GM19351 (cell line): ENCODE data around the gene MYL9.

Experiments used
- ATAC-seq: cut with Tn5 transposase; IDR thresholded peaks from one replicate; pipeline ENCODE4 v1.9.1; 2021; ENCODE audit warnings: mild to moderate bottlenecking, moderate library complexity; ENCODE audit not compliant: unreplicated experiment

Gene MYL9

DNA sequence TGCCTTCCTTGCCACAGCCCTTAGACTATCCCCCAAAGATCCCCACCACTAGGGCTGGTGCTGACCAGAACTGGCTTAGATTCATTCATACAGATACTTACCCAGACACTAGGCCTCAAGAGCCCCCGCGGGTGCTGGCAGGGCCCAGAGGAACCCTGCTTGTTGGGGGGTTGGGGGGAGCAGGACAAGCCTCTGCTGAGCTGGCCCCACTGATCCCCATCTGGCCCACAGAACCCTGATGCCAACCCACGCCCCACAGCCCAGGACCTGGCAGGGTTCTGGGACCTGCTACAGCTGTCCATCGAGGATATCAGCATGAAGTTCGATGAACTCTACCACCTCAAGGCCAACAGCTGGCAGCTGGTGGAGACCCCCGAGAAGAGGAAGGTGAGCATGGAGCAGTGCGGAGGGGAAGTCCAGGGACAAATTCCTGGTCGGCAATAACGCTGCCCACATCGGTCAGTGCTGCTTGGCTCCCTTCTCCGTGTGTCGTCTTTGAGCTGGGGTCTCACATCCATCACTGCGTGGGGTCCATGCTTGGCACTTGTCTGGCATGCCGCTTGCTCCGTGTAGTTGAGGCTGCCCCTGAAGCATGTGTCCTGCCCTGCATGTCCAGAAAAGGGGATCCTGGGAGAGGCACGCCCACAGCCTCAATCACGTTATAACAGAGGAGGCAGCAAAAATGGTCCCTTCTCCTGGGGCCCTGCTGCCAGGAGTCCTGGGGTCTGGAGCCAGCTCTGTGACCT lies 15.5 kb upstream of the MYL9 start:
- no peak for ATAC-seq

DNA sequence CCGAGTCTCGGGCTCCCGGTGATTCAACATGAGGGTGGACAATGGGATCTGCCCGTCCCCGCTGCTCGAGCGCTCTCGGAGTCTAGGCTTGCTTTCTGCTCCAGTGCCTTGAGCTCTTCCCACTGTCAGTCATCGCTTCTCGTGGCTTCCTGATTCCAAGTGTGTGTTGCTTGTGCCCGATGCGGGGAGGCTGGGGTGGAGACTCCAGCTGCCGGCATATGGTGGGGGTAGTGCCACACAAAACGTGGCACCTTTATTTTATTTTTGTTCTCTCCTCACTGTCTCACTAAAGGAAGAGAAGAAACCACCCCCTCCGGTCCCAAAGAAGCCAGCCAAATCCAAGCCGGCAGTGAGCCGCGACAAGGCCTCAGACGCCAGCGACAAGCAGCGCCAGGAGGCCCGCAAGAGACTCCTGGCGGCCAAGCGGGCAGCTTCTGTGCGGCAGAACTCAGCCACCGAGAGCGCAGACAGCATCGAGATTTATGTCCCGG lies 14.8 kb upstream of the MYL9 start:
- ATAC-seq = no peak

DNA sequence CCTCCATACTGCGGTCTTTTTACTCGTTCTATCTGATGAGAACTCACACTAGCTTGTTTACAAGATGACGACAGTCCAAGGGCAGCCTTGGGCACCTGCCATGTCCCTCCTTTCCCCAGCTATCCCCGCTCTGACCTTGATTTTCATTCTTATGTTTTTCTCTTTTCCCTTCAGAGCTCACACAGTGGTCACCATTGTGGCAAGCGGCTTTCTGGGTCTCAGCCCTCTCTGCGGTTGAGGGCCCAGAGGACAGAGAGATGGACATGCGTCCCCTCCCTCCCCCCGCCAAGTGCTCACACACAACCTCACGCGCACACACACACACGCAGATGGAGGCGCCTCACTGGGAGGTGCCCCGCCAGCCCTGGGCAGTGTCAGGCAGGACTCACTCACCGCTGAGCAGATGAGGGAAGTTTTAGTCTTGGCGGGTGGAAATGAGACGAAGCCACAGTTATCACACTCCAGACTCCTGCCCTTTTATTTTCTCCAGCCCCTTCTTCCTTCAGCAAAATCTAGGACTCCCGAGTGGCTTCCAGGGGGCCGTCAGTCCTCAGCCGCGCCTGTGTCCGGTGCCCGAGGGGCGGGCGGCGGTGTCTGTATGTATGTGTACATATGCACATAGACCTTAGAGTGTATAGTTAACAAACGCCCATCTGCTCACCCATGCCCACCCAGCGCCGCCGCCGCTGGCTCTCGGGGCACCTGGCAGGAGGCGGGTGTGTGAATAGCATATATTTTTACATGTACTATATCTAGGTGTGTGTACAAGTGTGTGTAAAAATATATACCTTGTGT lies 13.8 kb upstream of the MYL9 start:
- no peak for ATAC-seq

DNA sequence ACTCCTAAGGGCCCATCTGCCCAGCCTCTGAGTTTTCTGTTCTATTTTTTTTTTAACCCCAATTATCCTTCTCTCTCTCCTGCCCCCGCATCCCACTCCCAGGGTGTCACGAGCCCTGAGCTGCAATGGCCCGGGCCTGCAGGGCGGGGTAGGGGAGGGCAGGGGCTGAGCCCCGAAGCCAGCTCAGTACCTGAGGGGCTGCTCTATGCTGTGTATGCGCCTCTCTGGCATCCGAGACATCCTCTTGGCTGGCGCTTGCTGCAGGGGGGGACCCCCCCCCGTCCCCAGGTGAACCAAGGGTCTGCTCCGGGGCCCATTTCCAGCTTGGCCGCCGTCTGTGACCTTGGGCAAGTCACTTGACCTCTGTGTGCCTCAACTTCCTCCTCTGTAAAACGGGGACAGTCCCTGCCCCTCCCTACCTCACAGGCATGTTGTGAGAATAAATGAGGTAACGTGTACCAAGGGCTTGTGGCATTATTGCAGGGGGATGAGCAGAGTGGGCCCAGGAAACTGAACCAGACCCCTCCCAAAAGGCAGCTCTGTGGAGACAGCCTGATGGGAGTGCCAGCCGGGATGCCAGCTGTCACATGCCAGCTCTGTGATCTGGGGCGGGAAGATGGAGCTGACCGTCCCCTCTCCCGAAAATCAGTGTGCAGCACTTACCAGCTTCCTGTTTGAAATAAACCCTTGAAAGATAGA lies 13.0 kb upstream of the MYL9 start:
- ATAC-seq = no peak

DNA sequence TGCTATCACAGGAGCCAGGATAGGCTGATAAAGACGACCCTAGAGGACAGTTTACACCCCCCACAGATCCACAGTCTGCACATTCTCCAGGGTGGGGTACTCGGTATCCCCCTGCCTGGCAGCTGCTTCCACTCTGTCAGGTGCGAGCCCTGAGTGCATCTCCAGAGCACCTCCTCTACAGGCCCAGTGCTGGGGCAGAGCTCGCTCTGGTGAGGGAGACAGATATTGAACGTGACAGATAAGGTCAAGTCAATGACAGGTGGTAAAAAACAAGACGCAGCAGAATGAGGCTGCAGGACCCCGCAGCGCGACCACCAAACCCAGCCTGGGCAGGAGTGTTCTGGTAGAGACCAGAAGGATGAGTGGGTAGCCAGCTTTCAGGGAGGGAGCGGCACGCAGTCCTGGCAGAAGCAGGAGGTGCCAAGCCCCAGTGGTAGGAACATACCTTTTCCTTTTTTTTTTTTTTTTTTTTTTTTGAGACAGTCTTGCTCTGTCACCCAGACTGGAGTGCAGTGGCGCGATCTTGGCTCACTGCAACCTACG lies 12.4 kb upstream of the MYL9 start:
- no peak for ATAC-seq

DNA sequence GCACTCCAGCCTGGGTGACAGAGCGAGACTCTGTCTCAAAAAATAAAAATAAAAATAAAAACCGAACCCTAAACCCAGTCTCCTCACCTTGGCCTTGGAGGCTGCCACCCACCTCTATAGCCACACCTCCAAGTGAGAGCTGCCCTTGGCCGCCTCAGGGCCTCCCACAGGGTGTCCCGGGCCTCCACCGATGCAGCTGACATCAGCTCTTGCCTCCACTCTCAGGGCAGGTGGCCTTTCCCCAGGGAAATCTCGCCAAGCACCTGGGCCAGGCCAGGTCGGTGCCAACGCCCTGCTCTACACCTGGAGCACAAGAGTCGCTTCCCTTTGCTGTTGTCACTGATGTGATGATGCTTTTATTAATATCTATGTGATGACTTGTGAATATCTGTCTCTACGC lies 8.9 kb upstream of the MYL9 start:
- ATAC-seq = no peak

DNA sequence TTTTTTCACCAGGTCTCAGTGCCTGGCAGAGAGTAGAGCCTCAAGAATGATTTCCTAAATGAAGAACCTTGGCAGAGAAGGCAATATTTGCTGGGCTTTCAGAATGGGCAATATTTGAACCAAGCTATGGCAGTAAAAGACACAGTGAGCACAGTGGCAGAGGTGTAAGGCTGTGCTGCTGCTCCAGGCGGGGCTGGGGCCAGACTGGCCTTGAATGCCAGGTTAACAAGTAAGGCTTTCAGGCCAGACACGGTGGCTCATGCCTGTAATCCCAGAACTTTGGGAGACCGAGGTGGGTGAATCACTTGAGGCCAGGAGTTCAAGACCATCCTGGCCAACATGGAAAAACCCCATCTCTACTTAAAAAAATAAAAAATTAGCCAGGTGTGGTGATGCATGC lies 8.5 kb upstream of the MYL9 start:
- no peak for ATAC-seq

DNA sequence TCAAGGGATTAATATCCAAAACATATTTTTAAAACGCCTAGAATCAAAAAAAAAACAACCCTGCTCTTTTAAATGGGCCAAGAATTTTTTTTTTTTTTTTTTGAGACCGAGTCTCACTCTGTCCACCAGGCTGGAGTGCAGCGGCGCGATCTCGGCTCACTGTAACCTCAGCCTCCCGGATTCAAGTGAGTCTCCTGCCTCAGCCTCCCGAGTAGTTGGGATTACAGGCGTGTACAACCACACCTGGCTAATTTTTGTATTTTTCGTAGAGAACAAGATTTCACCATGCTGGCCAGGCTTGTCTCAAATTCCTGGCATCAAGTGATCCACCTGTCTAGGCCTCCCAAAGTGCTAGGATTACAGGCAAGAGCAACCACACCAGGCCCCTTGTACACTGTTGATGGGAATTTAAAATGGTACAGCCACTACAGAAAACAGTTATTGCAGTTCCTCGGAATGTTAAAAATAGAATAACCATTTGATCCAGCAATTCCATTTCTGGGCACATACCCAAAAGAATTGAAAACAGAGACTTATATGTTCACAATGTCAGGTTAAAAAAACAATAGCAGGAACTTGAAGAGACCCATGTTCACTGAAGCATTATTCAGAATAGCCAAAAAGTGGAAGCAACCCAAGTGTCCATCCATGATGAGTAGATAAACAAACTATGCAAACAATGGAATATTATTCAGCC lies 3.1 kb upstream of the MYL9 start:
- no peak for ATAC-seq

DNA sequence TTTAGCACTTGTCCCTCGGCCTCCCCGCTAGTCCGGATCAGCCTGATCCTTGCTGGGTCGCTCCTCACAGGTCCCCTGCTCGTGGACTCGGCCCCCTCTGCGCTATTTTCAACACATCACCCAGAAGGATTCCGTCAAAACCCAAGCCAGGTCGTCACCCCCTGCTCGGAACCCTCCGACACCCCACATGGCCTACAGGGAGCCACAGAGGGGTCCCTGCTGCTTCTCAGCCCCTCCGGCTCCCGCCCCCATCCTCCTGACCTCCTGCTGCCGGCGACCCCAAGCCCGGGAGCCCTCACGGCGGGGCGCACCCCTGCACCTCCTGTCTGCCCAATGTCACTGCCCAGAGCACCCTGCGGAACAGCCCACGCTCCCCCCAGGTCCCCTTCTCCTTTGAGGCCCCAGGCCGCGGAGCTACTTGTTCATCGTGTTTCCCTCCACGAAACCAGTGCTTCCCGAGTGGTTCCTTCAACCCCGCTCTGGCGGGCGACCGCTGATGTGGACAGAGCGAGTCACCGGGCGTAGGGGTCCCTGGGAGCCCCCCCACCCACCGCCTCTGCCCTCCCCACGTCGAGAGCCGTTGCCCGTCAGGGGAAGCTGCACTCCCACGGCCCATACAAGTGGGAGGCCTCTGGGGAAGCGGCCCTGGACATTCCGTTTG lies 638 bp upstream of the MYL9 start:
- no peak for ATAC-seq

DNA sequence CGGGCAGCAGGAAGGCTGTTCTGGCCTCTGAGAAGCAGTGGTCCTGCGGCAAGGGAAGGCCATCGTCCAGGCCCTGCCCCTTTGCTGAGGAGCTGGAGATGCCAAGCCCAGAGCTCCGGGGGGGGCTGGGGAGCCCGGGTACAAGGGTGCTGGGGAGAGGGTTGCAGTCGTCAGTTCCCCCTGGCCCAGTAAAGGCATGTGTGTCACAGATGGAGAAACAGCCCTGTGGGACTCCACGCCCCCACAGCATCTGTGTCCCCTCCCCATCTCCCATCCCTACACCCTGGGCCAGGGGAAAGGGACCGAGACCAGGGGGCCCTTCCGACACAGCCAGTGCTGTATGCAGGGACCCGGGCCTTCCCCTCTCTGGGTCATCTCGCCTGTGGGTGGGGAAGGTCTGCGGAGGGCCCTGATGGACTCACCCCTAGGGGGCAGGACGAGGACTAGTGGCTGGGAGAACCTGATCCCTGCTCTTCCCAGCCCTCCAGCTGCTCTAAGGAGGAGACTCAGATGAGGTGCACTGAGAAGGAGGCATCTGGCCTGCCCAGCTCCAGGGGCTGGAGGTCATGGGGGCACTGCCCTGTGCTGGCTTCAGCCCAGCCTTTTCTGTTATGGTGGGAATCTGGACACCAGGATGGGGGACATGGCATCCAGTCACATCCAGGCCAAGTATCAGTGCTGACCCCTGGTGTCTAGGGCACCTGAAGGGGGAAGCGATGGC lies 609 bp downstream of the MYL9 start:
- no peak for ATAC-seq

DNA sequence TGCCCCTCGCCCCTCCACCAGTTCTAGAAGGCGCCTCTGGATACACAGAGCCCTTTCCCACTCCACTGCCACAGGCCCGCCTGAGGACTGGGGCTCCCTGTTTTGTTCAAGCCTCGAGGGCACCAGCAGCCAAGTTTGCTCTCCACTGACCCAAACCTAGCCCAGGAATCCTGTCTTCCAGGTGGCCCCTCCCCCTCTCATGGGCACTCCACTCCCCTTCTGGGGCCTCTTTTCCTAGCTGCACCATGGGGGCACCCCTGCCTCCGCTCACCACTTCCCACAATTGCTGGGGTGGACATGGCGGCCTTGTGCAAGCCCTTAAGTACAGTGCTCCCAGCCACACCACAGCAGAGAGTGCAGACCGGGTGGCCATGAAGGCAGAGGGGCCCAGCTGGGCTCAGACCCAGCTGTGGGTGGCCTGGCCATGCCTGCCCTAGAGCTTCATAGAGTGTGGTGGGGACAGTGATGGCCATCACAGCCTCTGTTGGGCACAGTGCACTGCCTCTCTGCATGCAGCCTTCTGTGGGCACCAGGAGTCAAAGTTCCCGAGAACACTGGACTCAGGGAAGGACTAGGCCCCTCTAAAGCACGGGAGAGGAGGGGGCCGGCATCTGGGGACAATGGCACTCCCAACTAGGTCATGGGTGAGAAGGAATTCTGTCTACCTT lies 1.3 kb downstream of the MYL9 start:
- no peak for ATAC-seq

DNA sequence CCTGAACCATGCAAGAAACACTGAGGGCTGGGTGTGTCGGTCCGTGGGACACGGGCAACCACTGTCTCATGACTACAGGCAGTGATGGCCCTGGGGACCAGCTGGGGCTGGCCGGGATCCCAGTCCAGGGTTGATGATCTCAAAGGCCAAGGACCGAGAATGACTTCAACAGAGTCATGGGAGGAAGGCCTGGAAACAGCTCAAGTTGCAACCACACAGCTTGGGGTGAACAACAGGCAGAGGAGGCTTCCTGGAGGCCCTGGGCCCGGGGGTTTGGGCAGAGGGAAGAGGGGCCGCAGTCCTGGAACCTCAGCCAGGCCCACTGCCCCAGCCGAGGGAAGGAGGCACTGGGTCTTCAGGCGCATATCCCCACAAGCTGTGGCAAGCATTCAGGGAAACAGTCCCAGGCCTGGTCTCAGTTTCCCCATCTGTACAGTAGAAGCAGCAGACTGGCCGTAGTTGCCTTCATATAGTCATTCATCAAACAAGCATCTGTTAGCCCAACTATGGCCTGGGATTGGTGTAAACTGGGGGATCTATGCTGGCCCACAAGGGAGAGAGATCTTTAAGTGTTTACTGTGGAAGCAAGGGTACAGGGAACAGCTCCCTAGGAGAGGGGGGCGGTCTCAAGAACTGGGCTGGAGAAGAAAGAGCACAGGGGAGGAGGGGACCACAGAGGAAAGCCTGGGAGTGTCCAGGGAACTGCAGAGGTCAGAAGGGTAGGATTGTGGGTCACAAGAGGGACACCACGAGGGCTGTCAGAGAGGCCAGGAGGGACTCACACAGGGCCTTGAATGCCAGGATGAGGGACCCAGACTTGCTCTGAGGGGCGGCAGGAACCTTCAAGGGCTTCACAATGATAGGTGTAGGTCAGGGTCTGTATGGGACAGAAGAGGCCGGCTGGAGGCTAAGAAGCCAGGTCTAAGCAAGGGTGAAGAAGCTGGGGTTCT lies 2.1 kb downstream of the MYL9 start:
- no peak for ATAC-seq

DNA sequence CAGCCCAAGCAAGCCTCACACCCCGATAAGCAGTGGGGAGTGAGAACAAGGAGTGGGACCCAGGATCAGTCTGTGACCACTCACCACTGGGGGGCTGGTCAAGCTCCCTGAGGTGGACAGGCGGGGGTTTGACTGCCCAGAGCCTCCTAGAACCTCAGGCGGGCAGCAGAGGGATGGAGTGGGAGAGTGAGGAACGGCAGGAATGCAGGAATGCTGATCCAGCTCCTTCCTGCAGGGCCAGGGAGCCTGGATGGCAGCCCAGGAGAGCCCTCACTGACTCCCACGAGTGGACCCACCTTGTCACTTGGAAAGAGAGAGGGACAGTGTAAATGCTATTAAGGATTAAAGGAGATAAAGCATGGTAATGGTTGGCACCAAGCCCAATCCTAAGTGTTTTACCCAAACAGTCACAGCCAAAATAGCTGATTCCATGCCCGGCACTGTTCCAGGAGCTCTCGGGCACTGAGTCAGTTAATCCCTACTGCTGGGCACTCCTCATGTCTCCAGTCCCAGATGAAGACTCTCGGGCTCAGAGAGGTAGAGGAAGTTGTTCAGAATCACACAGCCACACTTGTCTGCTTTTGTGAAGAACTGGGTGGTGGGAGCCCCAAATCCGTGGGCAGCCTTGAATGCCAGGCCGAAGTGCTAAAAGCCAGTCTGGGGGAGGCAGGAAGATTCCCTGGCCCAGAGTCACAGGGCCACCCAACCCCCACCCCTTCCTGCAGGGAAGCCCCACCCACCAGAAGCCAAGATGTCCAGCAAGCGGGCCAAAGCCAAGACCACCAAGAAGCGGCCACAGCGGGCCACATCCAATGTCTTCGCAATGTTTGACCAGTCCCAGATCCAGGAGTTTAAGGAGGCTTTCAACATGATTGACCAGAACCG lies 3.1 kb downstream of the MYL9 start:
- no peak for ATAC-seq

DNA sequence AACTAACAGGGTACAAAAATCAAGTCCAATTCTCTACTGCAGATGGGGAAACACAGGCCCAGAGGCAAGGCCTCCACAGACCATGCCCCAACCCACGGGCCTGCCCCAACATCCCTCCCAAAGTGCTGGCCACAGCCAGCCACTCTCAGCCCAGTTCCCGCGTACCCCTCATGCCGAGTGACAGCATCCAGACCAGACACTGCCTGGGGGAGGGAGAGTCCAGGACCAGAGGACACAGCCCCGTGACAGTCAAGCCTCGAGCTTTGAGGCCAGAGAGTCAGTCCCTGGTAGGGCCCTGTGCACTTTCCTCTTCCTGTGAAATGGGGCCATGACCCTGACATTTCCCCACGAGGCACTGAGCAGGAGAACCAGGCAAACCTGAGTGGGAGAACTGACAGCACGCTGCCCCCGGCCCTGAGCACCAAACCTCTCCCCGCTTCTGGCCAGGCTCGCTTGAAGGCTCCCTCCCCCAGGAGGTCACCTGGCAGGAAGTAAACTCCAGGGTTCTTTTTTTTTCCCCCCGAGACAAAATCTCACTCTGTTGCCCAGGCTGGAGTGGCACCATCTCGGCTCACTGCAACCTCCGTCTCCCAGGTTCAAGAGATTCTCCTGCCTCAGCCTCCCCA lies 4.9 kb downstream of the MYL9 start:
- ATAC-seq = no peak

DNA sequence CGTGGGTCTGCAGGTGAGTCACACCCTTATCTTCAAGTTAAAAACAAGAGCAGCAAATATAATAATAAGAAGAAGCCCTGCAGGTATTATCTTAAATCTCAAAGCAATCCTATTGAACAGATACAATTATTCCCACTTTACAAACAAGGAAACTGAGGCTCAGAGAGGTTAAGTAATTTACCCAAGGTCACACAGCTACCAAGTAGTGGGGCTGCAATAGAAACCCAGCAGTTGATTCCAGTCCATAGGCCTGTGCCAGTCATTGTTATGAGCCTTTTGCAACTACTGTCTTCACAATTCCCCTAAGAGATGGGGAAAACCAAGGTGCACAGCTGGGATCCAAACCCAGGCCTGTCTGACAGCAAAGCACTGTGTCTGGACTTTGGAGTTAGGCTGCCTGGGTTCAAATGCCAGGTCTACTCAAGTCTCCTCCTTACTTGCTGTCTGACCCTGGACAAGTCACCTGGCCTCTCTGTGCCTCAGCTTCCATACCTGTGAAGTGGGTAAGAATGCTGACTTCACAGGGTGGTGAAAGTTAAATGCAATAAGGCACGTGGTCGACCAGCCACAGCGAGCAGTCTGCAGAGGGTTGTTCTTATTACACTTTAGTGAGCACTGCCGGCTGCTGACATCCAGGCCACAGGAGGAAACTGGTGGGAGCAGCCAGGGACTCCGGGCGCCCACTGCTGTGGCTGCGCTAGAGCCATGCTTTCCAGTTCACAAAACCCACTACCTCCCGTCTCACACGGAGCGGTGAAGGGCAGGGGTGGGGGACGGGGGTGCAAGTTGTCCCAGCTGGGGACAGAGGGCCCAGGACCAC lies 6.1 kb downstream of the MYL9 start:
- ATAC-seq = no peak

DNA sequence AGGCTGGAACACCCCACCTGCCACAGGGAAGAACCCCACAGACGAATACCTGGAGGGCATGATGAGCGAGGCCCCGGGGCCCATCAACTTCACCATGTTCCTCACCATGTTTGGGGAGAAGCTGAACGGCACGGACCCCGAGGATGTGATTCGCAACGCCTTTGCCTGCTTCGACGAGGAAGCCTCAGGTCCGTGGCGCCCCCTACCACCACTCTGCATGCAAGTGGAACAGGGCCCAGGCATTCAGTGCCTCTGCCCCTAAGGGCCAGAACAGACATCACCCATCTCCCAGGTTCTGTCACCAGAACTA lies 6.6 kb downstream of the MYL9 start:
- no peak for ATAC-seq
